Measurements from ENCODE around the gene CACNA1S. TPM values are rescaled to one million over a fixed set of nuclear protein-coding genes. Genes with fewer than 3 reads are reported as not detected.

The CACNA1S gene
- polyA plus RNA-seq, 1 experiment, result not detected

DNA sequence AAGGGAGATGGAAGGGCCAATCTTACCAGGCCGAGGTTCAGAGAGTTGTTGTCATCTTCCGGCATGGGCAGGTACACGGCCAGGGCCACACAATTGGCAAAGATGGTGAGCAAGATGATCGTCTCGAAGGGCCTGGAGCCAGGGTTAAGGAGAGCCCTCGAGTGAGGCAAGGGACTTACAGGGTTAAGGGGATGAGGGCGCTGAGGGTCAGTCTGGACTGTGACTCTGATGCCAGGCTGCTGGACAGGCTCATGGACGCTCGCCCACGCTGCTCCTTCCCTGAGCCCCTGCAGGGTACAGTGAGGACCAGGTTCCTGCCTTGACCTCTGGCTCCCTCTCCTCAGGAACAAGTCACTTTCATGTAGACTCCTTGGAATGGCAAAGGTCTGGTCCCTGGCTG is 2.1 kb downstream of the CACNA1S start:
- Histone ChIP-seq H3K27me3 (ENCODE audit: control insufficient read depth, insufficient read depth, low read length) (peaks cover 40% of the 10 kb centered on the region), H3K9me3 (ENCODE audit: control insufficient read depth, insufficient read depth, low read length) (no peaks in the 10 kb centered on the region; the same call in 1 of the 2 replicates), H3K27ac (ENCODE audit: low read depth, low read length) (no peak overlapping the region), H3K4me3 (ENCODE audit: low read depth, low read length) (no peak overlapping the region)
- DNase-seq (ENCODE audit: low read depth, low spot score), result no peak
- no peak for TF ChIP-seq CTCF (IDR thresholded peaks at IDR 0.05; ENCODE audit: low read depth, low read length)
- POLR2A ChIA-PET, result no interaction called here
- CTCF ChIA-PET, result no interaction called here

- CTCF ChIA-PET, result interaction anchor here (1.0 to 3.5 kb wide), 2 partner anchors 9 to 138 kb away, joined by 3 to 15 read pairs; no protein-coding TSS in a partner anchor
- Histone ChIP-seq H3K9me3 (ENCODE audit: control insufficient read depth, insufficient read depth, low read length) (no peaks in the 10 kb centered on the region; the same call in 1 of the 2 replicates), H3K4me3 (ENCODE audit: low read depth, low read length) (no peak overlapping the region), H3K27ac (ENCODE audit: low read depth, low read length) (no peak overlapping the region), H3K27me3 (ENCODE audit: control insufficient read depth, insufficient read depth, low read length) (peaks cover 41% of the 10 kb centered on the region)
- POLR2A ChIA-PET, result no interaction called here
- DNase-seq (ENCODE audit: low read depth, low spot score), result no peak
- TF ChIP-seq CTCF (IDR thresholded peaks at IDR 0.05; ENCODE audit: low read depth, low read length), result no peak
Observed at GRCh38 chr1:201109651-201110050, 2.6 kb downstream of the CACNA1S start.

- no peak for TF ChIP-seq CTCF (IDR thresholded peaks at IDR 0.05; ENCODE audit: low read depth, low read length)
- Histone ChIP-seq H3K4me3 (ENCODE audit: low read depth, low read length) (no peak overlapping the region), H3K9me3 (ENCODE audit: control insufficient read depth, insufficient read depth, low read length) (no peaks in the 10 kb centered on the region), H3K27ac (ENCODE audit: low read depth, low read length) (no peak overlapping the region), H3K27me3 (ENCODE audit: control insufficient read depth, insufficient read depth, low read length) (peaks cover 42% of the 10 kb centered on the region)
- POLR2A ChIA-PET, result no interaction called here
- CTCF ChIA-PET, result interaction anchor here (1.0 to 3.5 kb wide), 2 partner anchors 10 to 137 kb away, joined by 3 to 15 read pairs; no protein-coding TSS in a partner anchor
- no peak for DNase-seq (ENCODE audit: low read depth, low spot score)
Observed at GRCh38 chr1:201108614-201109013, 3.6 kb downstream of the CACNA1S start.

- Histone ChIP-seq H3K27me3 (ENCODE audit: control insufficient read depth, insufficient read depth, low read length) (peaks cover 43% of the 10 kb centered on the region), H3K27ac (ENCODE audit: low read depth, low read length) (no peak overlapping the region), H3K9me3 (ENCODE audit: control insufficient read depth, insufficient read depth, low read length) (no peaks in the 10 kb centered on the region), H3K4me3 (ENCODE audit: low read depth, low read length) (no peak overlapping the region)
- no peak for DNase-seq (ENCODE audit: low read depth, low spot score)
- no peak for TF ChIP-seq CTCF (IDR thresholded peaks at IDR 0.05; ENCODE audit: low read depth, low read length)
- CTCF ChIA-PET, result no interaction called here
- POLR2A ChIA-PET, result no interaction called here
Observed at GRCh38 chr1:201105688-201106087, 6.5 kb downstream of the CACNA1S start.

DNA sequence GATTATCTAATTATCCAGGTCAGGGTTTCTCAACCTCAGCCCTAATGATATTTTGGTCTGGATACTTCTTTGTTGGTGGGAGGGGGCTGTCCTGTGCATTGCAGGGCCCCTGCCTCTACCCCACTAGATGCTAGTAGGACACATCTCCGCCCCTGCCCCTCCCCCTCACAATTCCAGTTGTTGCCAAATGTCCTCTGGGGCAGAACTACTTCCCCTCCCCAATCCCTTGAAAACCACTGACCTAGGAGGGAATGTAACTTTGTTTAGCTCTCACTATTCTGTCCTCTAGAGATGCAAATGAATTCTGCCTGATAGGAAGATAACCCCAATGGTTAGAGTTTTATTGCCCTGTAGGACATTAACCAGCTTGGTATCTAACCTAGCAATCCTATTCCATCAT is 8.1 kb downstream of the CACNA1S start:
- Histone ChIP-seq H3K9me3 (ENCODE audit: control insufficient read depth, insufficient read depth, low read length) (no peaks in the 10 kb centered on the region), H3K27me3 (ENCODE audit: control insufficient read depth, insufficient read depth, low read length) (peaks cover 49% of the 10 kb centered on the region), H3K27ac (ENCODE audit: low read depth, low read length) (no peak overlapping the region), H3K4me3 (ENCODE audit: low read depth, low read length) (no peak overlapping the region)
- DNase-seq (ENCODE audit: low read depth, low spot score), result no peak
- TF ChIP-seq CTCF (IDR thresholded peaks at IDR 0.05; ENCODE audit: low read depth, low read length), result no peak
- ChIA-PET POLR2A (no interaction called here), CTCF (no interaction called here)

All from AG04450 (cell line).